Measurements from ENCODE around the gene TSPEAR. TPM values are rescaled to one million over a fixed set of nuclear protein-coding genes. Genes with fewer than 3 reads are reported as not detected.

The TSPEAR gene
- not detected in 2 replicates for total RNA-seq

- no peak within 1 kb of the TSS for H3K4me3 ChIP-seq (ENCODE audit: low read depth, low read length)
- DNase-seq (ENCODE audit: low read depth): no peak
- TF ChIP-seq CTCF (conservative IDR thresholded peaks at IDR 0.05; ENCODE audit: low read depth, low read length): no peak
Observed at GRCh38 chr21:44711327-44712202, at the start of gene TSPEAR. TSPEAR (minus strand) TSS chr21:44711572; CDS start chr21:44711514, 58 bp downstream.

- no peak for DNase-seq (ENCODE audit: low read depth)
- TF ChIP-seq CTCF (conservative IDR thresholded peaks at IDR 0.05; ENCODE audit: low read depth, low read length): no peak
Observed at GRCh38 chr21:44760376-44760775, 49.0 kb upstream of the TSPEAR start.

GRCh38 chr21:44759628-44760285 lies 48.4 kb upstream of the TSPEAR start:
- no peak for DNase-seq (ENCODE audit: low read depth)
- no peak for TF ChIP-seq CTCF (conservative IDR thresholded peaks at IDR 0.05; ENCODE audit: low read depth, low read length)
- H3K4me3 ChIP-seq (ENCODE audit: low read depth, low read length): no peak overlapping the region

More at GRCh38 chr21:44760376-44760775, 49.0 kb upstream of the TSPEAR start:
- no peak overlapping the region for H3K4me3 ChIP-seq (ENCODE audit: low read depth, low read length)

- no peak for TF ChIP-seq CTCF (conservative IDR thresholded peaks at IDR 0.05; ENCODE audit: low read depth, low read length)
- H3K4me3 ChIP-seq (ENCODE audit: low read depth, low read length): no peak overlapping the region
- no peak for DNase-seq (ENCODE audit: low read depth)
Observed at GRCh38 chr21:44758781-44759627, 47.6 kb upstream of the TSPEAR start.

GRCh38 chr21:44758141-44758561 lies 46.8 kb upstream of the TSPEAR start:
- no peak for DNase-seq (ENCODE audit: low read depth)
- no peak overlapping the region for H3K4me3 ChIP-seq (ENCODE audit: low read depth, low read length)
- TF ChIP-seq CTCF (conservative IDR thresholded peaks at IDR 0.05; ENCODE audit: low read depth, low read length): no peak

- H3K4me3 ChIP-seq (ENCODE audit: low read depth, low read length): no peak overlapping the region
- TF ChIP-seq CTCF (conservative IDR thresholded peaks at IDR 0.05; ENCODE audit: low read depth, low read length): no peak
- no peak for DNase-seq (ENCODE audit: low read depth)
Observed at GRCh38 chr21:44757731-44758130, 46.4 kb upstream of the TSPEAR start.

Measured in epithelial cell of proximal tubule (primary cell).